C4-2B (cell line): ENCODE results near the gene AAR2.

Experiments
- H3K27ac ChIP-seq: fragments of 450-650 bp; 2 replicates; pipeline ENCODE4 v1.5.1; 2017
- ZFX ChIP-seq: fragments of 450-650 bp; IDR thresholded peaks from 2 replicates; pipeline ENCODE4 v1.6.1; 2017
- TF ChIP-seq, protein P1 (sequence below): fragments of 450-650 bp; conservative IDR thresholded peaks from 2 replicates; pipeline ENCODE4 v1.5.1; 2017; ENCODE audit warnings: mild to moderate bottlenecking

AAR2 gene

GRCh38 chr20:36248836-36249235 lies 12.6 kb downstream of the AAR2 start:
- H3K27ac ChIP-seq: no peak overlapping the region
- TF ChIP-seq, protein P1, sequence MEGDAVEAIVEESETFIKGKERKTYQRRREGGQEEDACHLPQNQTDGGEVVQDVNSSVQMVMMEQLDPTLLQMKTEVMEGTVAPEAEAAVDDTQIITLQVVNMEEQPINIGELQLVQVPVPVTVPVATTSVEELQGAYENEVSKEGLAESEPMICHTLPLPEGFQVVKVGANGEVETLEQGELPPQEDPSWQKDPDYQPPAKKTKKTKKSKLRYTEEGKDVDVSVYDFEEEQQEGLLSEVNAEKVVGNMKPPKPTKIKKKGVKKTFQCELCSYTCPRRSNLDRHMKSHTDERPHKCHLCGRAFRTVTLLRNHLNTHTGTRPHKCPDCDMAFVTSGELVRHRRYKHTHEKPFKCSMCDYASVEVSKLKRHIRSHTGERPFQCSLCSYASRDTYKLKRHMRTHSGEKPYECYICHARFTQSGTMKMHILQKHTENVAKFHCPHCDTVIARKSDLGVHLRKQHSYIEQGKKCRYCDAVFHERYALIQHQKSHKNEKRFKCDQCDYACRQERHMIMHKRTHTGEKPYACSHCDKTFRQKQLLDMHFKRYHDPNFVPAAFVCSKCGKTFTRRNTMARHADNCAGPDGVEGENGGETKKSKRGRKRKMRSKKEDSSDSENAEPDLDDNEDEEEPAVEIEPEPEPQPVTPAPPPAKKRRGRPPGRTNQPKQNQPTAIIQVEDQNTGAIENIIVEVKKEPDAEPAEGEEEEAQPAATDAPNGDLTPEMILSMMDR: no peak
- TF ChIP-seq ZFX: no peak

DNA sequence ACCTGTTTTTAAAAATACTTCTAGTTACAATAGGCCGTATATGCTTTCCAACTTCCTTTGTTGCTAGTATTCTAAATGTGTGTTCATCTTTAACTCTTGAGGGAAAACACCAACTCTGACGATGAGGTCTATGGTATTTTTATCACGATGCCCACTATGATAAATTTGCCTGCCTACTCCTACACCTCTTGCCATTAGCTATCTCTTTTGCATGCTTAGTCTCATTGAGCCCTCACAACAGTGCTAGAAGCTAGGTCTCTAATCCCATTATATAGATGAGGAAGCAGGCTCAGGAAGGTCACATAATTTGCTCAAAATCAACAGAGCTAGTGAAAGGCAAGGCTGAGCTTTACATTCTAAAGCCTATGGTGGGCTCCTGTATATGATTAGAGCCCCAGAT lies 13.2 kb downstream of the AAR2 start:
- no peak for TF ChIP-seq ZFX
- TF ChIP-seq, protein P1: no peak
- no peak overlapping the region for H3K27ac ChIP-seq

DNA sequence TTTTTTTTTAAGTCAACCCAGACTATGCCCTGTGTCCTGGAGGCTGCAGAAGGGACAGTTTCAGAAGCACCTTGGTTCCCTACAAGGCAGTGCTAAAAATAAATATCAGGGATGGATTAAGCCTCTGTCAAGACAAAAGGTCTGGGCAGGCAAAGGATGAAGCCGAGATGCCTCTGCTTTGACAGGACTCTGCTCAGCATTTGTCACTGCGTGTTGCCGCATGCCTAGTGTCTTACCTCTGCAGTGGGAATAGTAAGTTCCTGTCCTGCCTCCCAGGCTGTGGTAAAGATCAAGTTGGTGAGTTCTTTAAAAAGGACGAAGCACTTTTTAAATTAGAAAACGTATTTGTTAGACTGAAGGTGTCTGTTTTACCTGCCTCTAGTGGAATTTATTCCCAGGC lies 15.1 kb downstream of the AAR2 start:
- TF ChIP-seq, protein P1: no peak
- no peak for TF ChIP-seq ZFX
- no peak overlapping the region for H3K27ac ChIP-seq

DNA sequence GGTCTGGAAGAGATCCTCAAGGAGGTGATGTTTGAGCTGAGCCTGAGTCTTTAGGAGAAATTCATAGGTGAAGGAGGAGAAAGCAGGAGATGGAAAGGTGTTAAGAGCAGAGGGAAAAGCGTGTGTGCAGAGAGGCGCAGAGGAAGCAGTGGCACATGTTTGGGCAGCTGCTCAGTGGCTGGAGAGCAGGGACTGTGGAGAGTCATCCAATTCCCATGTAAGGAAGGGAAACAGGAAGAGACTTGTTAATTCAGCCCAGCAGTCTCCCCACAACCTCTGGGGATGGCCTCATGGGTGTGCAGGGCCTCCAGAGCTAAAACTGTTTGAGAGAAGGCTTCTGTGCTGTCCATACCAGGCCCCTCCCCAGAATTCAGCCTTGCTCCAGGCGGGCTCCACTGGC lies 16.2 kb downstream of the AAR2 start:
- no peak for TF ChIP-seq ZFX
- TF ChIP-seq, protein P1: no peak

DNA sequence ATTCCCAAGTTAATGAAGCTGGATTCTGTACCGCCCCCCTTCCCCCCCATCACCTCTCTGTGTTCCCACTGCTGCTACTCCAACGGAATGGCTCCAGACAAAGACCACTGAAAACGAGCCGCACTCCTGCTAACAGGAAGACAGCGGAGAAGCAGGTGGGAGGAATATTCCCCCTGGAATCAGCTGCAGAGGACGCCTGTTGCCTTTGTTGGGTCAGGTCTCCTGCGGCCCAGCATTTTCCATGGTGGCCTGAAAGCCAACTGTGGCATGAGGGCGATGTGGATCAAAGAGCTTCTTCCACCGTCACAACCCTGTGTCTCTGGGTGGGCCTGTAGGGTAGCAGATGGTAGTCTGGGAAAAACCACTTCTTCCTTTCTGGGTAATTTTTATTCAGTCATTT lies 16.8 kb downstream of the AAR2 start:
- no peak for TF ChIP-seq ZFX
- TF ChIP-seq, protein P1: no peak
- no peak overlapping the region for H3K27ac ChIP-seq

More for the DNA sequence above, 16.2 kb downstream of the AAR2 start:
- H3K27ac ChIP-seq: no peak overlapping the region

DNA sequence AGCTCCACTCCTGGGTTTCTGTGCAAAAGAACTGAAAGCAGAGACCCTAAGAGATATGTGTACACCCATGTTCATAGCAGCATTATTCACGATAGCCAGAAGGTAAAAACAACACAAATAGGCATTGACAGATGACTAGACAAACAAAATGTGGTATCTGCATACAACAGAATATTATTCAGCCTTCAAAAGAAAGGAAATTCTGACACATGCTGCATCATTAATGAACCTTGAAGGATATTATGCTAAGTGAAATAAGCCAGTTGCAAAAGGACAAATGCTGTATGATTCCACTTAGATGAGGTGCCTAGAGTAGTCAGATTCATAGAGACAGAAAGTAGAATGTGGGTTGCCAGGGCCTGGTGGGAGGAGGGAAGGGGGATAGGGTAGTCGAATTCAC lies 17.8 kb downstream of the AAR2 start:
- TF ChIP-seq ZFX: no peak
- H3K27ac ChIP-seq: no peak overlapping the region

GRCh38 chr20:36255445-36255844 lies 19.2 kb downstream of the AAR2 start:
- TF ChIP-seq, protein P1: no peak
- TF ChIP-seq ZFX: no peak
- H3K27ac ChIP-seq: no peak overlapping the region

- TF ChIP-seq, protein P1: no peak
- TF ChIP-seq ZFX: no peak
- H3K27ac ChIP-seq: no peak overlapping the region
Observed at GRCh38 chr20:36259177-36260061, 23.1 kb downstream of the AAR2 start.
